Activated CD4-positive, alpha-beta T cell treated with anti-CD3 and anti-CD28 coated beads, Interleukin-2, amount 50 U/mL, for 48 hours (primary cell): Measurements from ENCODE around the gene SPR.

Source experiments
- DNase-seq, 2 experiments: peaks; one replicate each; pipeline ENCODE4 v3.0.0-alpha.2; 2020

SPR gene

GRCh38 chr2:72916743-72917137, 29.5 kb downstream of the SPR start:
- no peak for DNase-seq

- peak; percentile 57 to 61 for DNase-seq
Measured at GRCh38 chr2:72917138-72917876, 30.1 kb downstream of the SPR start, which contains the start of gene EMX1. Gene EMX1 (plus strand): TSS chr2:72917519. CDS start chr2:72917853, 334 bp downstream.

GRCh38 chr2:72917877-72918553, 30.8 kb downstream of the SPR start:
- no peak for DNase-seq

GRCh38 chr2:72919414-72920317, 32.5 kb downstream of the SPR start:
- DNase-seq = no peak

GRCh38 chr2:72920318-72921087, 33.3 kb downstream of the SPR start:
- DNase-seq = peak; percentile 33 to 46

GRCh38 chr2:72921088-72921851, 34.1 kb downstream of the SPR start:
- DNase-seq = no peak

- DNase-seq = no peak
Measured at GRCh38 chr2:72921853-72922252, 34.6 kb downstream of the SPR start.

GRCh38 chr2:72923833-72924352, 36.7 kb downstream of the SPR start:
- no peak for DNase-seq

- DNase-seq = peak in 1 of 2 experiments; percentile 14
Measured at GRCh38 chr2:72924353-72925240, 37.4 kb downstream of the SPR start.

GRCh38 chr2:72925328-72925943, 38.2 kb downstream of the SPR start:
- DNase-seq = no peak

- DNase-seq = no peak
Measured at GRCh38 chr2:72926368-72926767, 39.2 kb downstream of the SPR start.

GRCh38 chr2:72926811-72927465, 39.7 kb downstream of the SPR start:
- no peak for DNase-seq

GRCh38 chr2:72927619-72928550, 40.7 kb downstream of the SPR start:
- no peak for DNase-seq

- DNase-seq = no peak
Measured at GRCh38 chr2:72929010-72929409, 41.8 kb downstream of the SPR start.

- peak; percentile 14 to 33 for DNase-seq
Measured at GRCh38 chr2:72931280-72931910, 44.2 kb downstream of the SPR start.

- DNase-seq = no peak
Measured at GRCh38 chr2:72932045-72932740, 45.0 kb downstream of the SPR start.

- DNase-seq = no peak
Measured at GRCh38 chr2:72932805-72933204, 45.6 kb downstream of the SPR start.
